ENCODE results near the gene HLF. TPM values are rescaled to one million over a fixed set of nuclear protein-coding genes. Genes with fewer than 3 reads are reported as not detected.

Gene HLF
- total RNA-seq, 3 donors from 2014 or later: 1.3 to 34.9 (median 3.5) TPM

DNA sequence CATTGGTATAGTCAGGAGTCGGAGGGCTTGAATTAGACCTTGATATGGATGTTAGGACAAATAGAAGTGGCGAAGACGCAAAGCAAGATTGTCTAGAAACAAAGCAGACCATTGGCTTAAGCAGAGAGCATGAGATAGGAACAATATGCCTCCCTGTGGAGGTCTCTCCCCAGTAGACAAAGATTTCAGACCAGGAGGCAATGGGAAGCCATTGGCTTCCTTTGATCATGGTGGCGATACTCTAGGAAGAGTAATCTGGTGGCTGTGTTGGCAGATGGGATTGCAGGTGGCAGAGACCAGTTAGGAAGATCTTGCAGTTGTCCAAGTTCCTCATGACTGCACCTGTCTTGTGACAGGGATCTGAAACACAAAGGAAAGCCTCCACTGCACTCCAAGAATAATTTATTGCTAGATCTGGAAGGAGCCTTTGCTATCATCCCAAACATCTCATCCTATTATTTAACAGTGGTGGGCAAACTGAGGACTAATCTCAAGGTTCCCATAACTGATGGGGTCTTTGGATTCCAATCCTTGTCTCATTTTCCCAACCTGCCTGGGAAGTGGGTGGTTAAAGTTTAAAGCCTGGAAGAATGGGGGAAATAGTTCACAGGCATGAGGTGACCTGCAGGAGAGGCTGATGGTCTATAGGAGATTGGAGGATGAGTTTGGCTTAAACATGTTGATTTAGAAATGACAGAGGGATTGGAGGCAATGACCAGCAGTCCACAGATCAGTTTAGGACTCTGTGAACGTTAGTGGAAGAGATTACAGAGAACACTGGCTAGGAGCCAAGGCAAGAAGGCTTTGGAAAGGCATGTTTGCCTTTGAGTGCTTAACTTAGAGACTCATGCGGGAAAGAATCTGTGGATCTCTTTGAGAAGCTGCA, 37.0 kb downstream of the HLF start:
- peak; percentile 7 for ATAC-seq
- intact Hi-C loops (cut with DNase I, micrococcal nuclease): no loop called here
- H3K4me3 ChIP-seq: no peak overlapping the region
- no peaks in the 10 kb centered on the region for H3K36me3 ChIP-seq (ENCODE audit: low read depth)
- no peaks in the 10 kb centered on the region for H3K9me3 ChIP-seq
- TF ChIP-seq, protein P1, sequence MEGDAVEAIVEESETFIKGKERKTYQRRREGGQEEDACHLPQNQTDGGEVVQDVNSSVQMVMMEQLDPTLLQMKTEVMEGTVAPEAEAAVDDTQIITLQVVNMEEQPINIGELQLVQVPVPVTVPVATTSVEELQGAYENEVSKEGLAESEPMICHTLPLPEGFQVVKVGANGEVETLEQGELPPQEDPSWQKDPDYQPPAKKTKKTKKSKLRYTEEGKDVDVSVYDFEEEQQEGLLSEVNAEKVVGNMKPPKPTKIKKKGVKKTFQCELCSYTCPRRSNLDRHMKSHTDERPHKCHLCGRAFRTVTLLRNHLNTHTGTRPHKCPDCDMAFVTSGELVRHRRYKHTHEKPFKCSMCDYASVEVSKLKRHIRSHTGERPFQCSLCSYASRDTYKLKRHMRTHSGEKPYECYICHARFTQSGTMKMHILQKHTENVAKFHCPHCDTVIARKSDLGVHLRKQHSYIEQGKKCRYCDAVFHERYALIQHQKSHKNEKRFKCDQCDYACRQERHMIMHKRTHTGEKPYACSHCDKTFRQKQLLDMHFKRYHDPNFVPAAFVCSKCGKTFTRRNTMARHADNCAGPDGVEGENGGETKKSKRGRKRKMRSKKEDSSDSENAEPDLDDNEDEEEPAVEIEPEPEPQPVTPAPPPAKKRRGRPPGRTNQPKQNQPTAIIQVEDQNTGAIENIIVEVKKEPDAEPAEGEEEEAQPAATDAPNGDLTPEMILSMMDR (IDR thresholded peaks at IDR 0.05): no peak
- H3K4me1 ChIP-seq (ENCODE audit: low read depth): no peaks in the 10 kb centered on the region
- DNase-seq: peak in 1 of 3 donors; percentile 45

DNA sequence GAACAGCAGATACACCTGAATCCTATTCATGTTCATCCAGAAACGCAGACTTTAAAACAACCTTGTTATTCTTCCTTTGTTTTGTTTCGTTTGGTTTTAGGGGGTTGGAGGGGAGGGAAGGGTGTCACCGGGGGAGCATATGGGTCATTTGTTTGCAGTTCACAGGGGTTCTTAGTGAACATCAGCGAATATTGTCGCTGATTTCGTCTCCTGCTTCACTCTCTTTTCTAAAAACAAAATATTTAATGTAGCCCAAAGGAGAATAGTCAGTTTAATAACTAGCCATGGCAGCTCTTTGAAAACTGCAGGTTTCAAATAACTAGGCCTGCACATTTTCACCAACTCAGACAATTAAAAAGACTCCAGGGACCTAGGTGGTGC, 37.6 kb downstream of the HLF start:
- ATAC-seq: no peak
- Histone ChIP-seq H3K4me3 (no peak overlapping the region), H3K36me3 (ENCODE audit: low read depth) (no peaks in the 10 kb centered on the region), H3K4me1 (ENCODE audit: low read depth) (no peaks in the 10 kb centered on the region), H3K9me3 (no peaks in the 10 kb centered on the region)
- TF ChIP-seq, protein P1 (IDR thresholded peaks at IDR 0.05): no peak
- DNase-seq: no peak
- intact Hi-C loops (cut with DNase I, micrococcal nuclease): no loop called here

DNA sequence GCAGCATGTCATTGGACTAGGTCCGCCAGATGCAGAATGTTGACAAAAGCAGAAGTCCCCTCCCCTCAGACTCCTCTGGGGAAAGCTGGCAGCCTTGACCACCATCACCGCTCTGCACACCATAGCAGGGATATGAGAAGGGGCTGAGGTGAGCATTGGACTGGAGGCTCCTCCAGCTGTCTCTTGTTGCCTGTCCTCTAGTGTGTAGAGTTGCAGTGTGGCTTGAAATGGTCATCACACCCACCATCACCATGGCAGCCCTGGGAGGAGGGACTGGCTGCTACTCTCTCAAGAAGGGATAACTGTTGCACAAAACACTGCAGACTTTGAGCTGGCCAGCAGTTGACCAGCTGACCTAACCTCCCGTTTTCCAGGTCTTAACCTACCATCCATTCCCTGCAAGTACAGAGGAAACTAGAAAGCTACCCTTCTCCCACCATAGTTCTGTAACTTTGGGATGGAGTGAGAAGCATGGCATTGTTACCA, 38.3 kb downstream of the HLF start:
- Histone ChIP-seq H3K9me3 (no peaks in the 10 kb centered on the region), H3K4me1 (ENCODE audit: low read depth) (no peaks in the 10 kb centered on the region), H3K36me3 (ENCODE audit: low read depth) (no peaks in the 10 kb centered on the region), H3K4me3 (no peak overlapping the region)
- TF ChIP-seq, protein P1 (IDR thresholded peaks at IDR 0.05): no peak
- intact Hi-C loops (cut with DNase I, micrococcal nuclease): no loop called here
- DNase-seq (no peak), ATAC-seq (no peak)

DNA sequence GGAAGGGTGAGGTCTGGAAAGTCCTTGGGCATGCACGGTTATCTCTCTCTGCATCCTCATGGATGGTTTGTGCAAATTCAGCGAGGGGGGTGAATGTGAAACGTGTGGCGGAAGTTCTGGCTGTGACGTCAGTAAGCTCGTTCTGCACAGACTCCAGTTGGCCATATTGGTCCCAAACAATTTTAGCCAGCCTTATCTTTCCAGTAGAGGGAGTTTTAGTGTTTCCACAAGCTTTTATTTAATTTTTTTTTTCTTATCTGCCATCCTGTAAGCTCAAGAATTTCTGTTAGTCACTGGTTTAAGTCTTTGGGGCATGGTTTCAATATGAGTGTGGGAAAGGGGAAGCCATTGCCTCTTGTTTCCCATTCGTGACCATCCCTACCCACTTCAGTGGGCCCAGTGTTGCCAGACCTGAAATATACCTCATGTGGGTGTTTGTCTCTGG, 39.0 kb downstream of the HLF start:
- H3K4me1 ChIP-seq (ENCODE audit: low read depth): no peaks in the 10 kb centered on the region
- TF ChIP-seq, protein P1 (IDR thresholded peaks at IDR 0.05): no peak

DNA sequence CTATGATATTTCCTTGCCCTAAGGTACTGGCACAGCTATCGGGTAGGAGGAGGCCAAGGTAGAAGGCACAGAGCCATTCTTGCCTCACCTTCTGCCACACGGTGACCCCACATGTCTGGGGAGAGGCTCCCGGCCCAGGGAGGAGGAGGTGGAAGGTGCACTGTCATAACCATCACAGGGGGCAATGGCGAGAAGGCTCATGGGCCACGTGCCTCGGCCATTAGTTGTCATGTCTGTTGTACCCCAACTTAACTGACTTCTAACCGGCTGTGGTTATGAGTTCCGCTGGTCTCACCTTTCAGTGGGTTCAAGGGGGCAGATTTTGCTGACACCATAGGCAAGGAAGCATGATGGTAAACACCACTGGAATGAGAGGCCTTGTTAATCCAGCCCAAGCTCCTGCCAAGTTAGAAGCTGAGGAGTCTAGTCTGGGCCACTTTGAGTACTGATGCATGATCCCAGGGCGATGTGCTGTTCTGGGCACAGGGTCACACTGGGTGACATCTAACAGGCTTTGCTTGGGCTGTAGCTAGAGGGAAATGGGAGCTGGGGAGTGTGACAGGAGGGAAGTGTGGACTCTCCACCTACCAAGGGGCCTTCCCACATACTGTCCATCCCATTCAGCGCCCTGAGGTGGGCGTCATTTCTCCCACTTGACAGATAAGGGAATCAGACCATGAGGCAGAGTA, 39.6 kb downstream of the HLF start:
- ATAC-seq: no peak
- Histone ChIP-seq H3K9me3 (no peaks in the 10 kb centered on the region), H3K4me1 (ENCODE audit: low read depth) (no peaks in the 10 kb centered on the region), H3K4me3 (no peak overlapping the region), H3K36me3 (ENCODE audit: low read depth) (no peaks in the 10 kb centered on the region)
- TF ChIP-seq, protein P1 (IDR thresholded peaks at IDR 0.05): no peak
- intact Hi-C loops (cut with DNase I, micrococcal nuclease): no loop called here
- no peak for DNase-seq

More for the DNA sequence above, 39.0 kb downstream of the HLF start:
- Histone ChIP-seq H3K4me3 (no peak overlapping the region), H3K36me3 (ENCODE audit: low read depth) (no peaks in the 10 kb centered on the region), H3K9me3 (no peaks in the 10 kb centered on the region)
- DNase-seq (no peak), ATAC-seq (no peak)
- intact Hi-C loops (cut with DNase I, micrococcal nuclease): no loop called here

Measured in mucosa of descending colon (tissue), 3 donors.